SK-N-SH (cell line): Measurements from ENCODE around the gene FCHSD2. TPM values are rescaled to one million over a fixed set of nuclear protein-coding genes. Genes with fewer than 3 reads are reported as not detected.
A peak's percentile ranks its signal among the peaks of the same experiment; 100 is the strongest.

Source experiments
- CTCF ChIA-PET: fragments of 300-600, 350-600 bp; formaldehyde crosslinking; extraction: SDS; loops from one replicate; lab custom pipeline; 2021; lab: Yijun Ruan, JAX
- POLR2A ChIA-PET: fragments of 350-600 bp; sonication (Branson Sonifier 250); formaldehyde crosslinking; extraction: SDS; loops from one replicate; lab custom pipeline; 2020; ENCODE audit warnings: antibody characterized with exemption, inconsistent platforms; lab: Yijun Ruan, JAX
- DNase-seq: peaks from one replicate; pipeline ENCODE4 v3.0.0; 2012
- H2AFZ ChIP-seq: fragments of 200-600 bp; sonication (generic); 2 replicates; pipeline ENCODE4 v1.8.1; 2016; ENCODE audit warnings: antibody characterized with exemption, mild to moderate bottlenecking, low read depth
- H3F3A ChIP-seq: fragments of 200-600 bp; sonication (generic); replicated peaks from 2 replicates; pipeline ENCODE3; 2016; ENCODE audit warnings: antibody characterized with exemption, mild to moderate bottlenecking; ENCODE audit not compliant: insufficient read depth
- H3K27ac ChIP-seq, 2 experiments: fragments of 200-500 bp in 1 of 2; fragments of 200-600 bp in 1 of 2; sonication (Bioruptor generic) in 1 of 2; sonication (generic), shearing (Covaris generic) in 1 of 2; 2 replicates each; pipeline versions ENCODE4 v1.5.1 to v1.6.1; 2014 to 2016; ENCODE audit warnings: low read depth in 2 of 2, inconsistent platforms in 1 of 2, low read length in 1 of 2, mild to moderate bottlenecking in 1 of 2, mixed read lengths in 1 of 2
- H3K27me3 ChIP-seq: fragments of 200-600 bp; sonication (generic), shearing (Covaris generic); 2 replicates; pipeline ENCODE4 v1.6.1; 2016; ENCODE audit warnings: mixed run types; ENCODE audit not compliant: insufficient read depth
- H3K36me3 ChIP-seq, 2 experiments: fragments of 200-500 bp in 1 of 2; fragments of 200-600 bp in 1 of 2; sonication (Bioruptor generic) in 1 of 2; sonication (generic) in 1 of 2; replicated peaks in 1 of 2; 2 replicates each; pipeline versions ENCODE3 to v1.5.1; 2014 to 2016; ENCODE audit warnings: low read length in 1 of 2, mild to moderate bottlenecking in 1 of 2; ENCODE audit not compliant: insufficient read depth in 2 of 2, control insufficient read depth in 1 of 2
- H3K4me1 ChIP-seq, 2 experiments: fragments of 200-500 bp in 1 of 2; fragments of 200-600 bp in 1 of 2; sonication (Bioruptor generic) in 1 of 2; sonication (generic), shearing (Covaris generic) in 1 of 2; 2 replicates each; pipeline versions ENCODE4 v1.5.1 to v1.6.1; 2014 to 2016; ENCODE audit warnings: low read depth in 1 of 2, low read length in 1 of 2, mixed run types in 1 of 2; ENCODE audit not compliant: insufficient read depth in 2 of 2, control insufficient read depth in 1 of 2
- H3K4me2 ChIP-seq: fragments of 200-600 bp; sonication (generic), shearing (Covaris generic); 2 replicates; pipeline ENCODE4 v1.6.1; 2017; ENCODE audit warnings: mixed run types
- H3K4me3 ChIP-seq, 2 experiments: fragments of 200-500 bp in 1 of 2; fragments of 200-600 bp in 1 of 2; sonication (Bioruptor generic) in 1 of 2; sonication (generic), shearing (Covaris generic) in 1 of 2; 2 replicates each; pipeline versions ENCODE4 v1.5.1 to v1.8.1; 2014 to 2016; ENCODE audit warnings: low read depth in 2 of 2, inconsistent platforms in 1 of 2, low read length in 1 of 2, mild to moderate bottlenecking in 1 of 2, mixed read lengths in 1 of 2, moderate library complexity in 1 of 2
- H3K79me2 ChIP-seq: fragments of 200-600 bp; sonication (generic); 2 replicates; pipeline ENCODE4 v1.8.1; 2017; ENCODE audit warnings: mild to moderate bottlenecking; ENCODE audit not compliant: insufficient read depth
- H3K9ac ChIP-seq: fragments of 200-600 bp; sonication (generic); 2 replicates; pipeline ENCODE4 v1.6.1; 2017; ENCODE audit warnings: mixed run types
- H3K9me2 ChIP-seq: fragments of 200-600 bp; sonication (generic); 2 replicates; pipeline ENCODE4 v1.6.1; 2017; ENCODE audit warnings: mixed run types
- H3K9me3 ChIP-seq: fragments of 200-600 bp; sonication (generic); 2 replicates; pipeline ENCODE4 v1.6.1; 2017; ENCODE audit warnings: mixed run types, mild to moderate bottlenecking, moderate library complexity
- H4K20me1 ChIP-seq: fragments of 200-600 bp; sonication (generic); 2 replicates; pipeline ENCODE4 v1.6.1; 2017; ENCODE audit warnings: mild to moderate bottlenecking, mixed run types; ENCODE audit not compliant: insufficient read depth
- CHD2 ChIP-seq: fragments of 150-350 bp; IDR thresholded peaks from 2 replicates; pipeline ENCODE4 v1.6.1; 2018; ENCODE audit warnings: low read length; ENCODE audit not compliant: partially characterized antibody
- FOSL2 ChIP-seq: IDR thresholded peaks from 2 replicates; pipeline ENCODE4 v1.4.0; 2012; ENCODE audit warnings: low read depth, mild to moderate bottlenecking, moderate library complexity, borderline replicate concordance
- FOXM1 ChIP-seq: IDR thresholded peaks from 2 replicates; pipeline ENCODE4 v1.4.0; 2012; ENCODE audit warnings: low read depth, mild to moderate bottlenecking
- GABPA ChIP-seq: IDR thresholded peaks from 2 replicates; pipeline ENCODE4 v1.4.0; 2012; ENCODE audit warnings: low read depth, mild to moderate bottlenecking
- IRF3 ChIP-seq: fragments of 150-350 bp; IDR thresholded peaks from 2 replicates; pipeline ENCODE4 v1.6.1; 2016; ENCODE audit warnings: mild to moderate bottlenecking, low read depth, low read length
- MAX ChIP-seq: IDR thresholded peaks from 2 replicates; pipeline ENCODE4 v1.4.0; 2012; ENCODE audit warnings: low read depth
- MXI1 ChIP-seq: IDR thresholded peaks from 2 replicates; pipeline ENCODE4 v1.6.1; 2012; ENCODE audit warnings: mild to moderate bottlenecking, low read depth, low read length, improper control_type of control experiment
- NFIC ChIP-seq: IDR thresholded peaks from 2 replicates; pipeline ENCODE4 v1.4.0; 2012; ENCODE audit warnings: borderline replicate concordance
- NRF1 ChIP-seq: IDR thresholded peaks from 2 replicates; pipeline ENCODE4 v1.6.1; 2012; ENCODE audit warnings: low read depth, mild to moderate bottlenecking, low read length
- PBX3 ChIP-seq: IDR thresholded peaks from 2 replicates; pipeline ENCODE4; 2012
- POLR2AphosphoS5 ChIP-seq: IDR thresholded peaks from 2 replicates; pipeline ENCODE4 v1.6.1; 2012; ENCODE audit warnings: low read depth, low read length
- REST ChIP-seq: IDR thresholded peaks from 2 replicates; pipeline ENCODE4 v1.6.1; 2012; ENCODE audit warnings: mild to moderate bottlenecking, low read depth, low read length, moderate library complexity
- SMC3 ChIP-seq: IDR thresholded peaks from 2 replicates; pipeline ENCODE4 v1.6.1; 2012; ENCODE audit warnings: low read depth, low read length, improper control_type of control experiment
- TAF1 ChIP-seq: IDR thresholded peaks from 2 replicates; pipeline ENCODE4 v1.6.1; 2012; ENCODE audit warnings: low read depth, mild to moderate bottlenecking, low read length, moderate library complexity, borderline replicate concordance
- YY1 ChIP-seq: IDR thresholded peaks from 2 replicates; pipeline ENCODE4 v1.4.0; 2012; ENCODE audit warnings: low read depth, mild to moderate bottlenecking
- WGBS: methylation state at CpG from one replicate; pipeline ENCODE4 v1.1.6; 2017; ENCODE audit warnings: low lambda C conversion rate; 5-methylcytosine and 5-hydroxymethylcytosine counted together
- polyA plus RNA-seq, 3 experiments: library from polyadenylated mRNA; depleted of rRNA; stranded (reverse); fragments of >200 nt; gene quantifications; 2 replicates each; pipeline ENCODE4 v1.2.3, GENCODE V29; 2012

The FCHSD2 gene
- polyA plus RNA-seq, 1 of the 3 experiments (the other 2 are of a cell fraction): 10.4 TPM

- TF ChIP-seq MAX (no peak; the same call in 1 of the 2 replicates), NRF1 (no peak), GABPA (no peak), MXI1 (peak; percentile 52), POLR2AphosphoS5 (no peak), IRF3 (no peak), FOXM1 (no peak), FOSL2 (no peak), PBX3 (no peak; the same call in none of the 2 replicates)
Measured at GRCh38 chr11:72814286-72815109, 327.6 kb downstream of the FCHSD2 start, which contains the start of gene ATG16L2 (continued).

- peak overlapping the region; percentile 97 for H3K4me2 ChIP-seq
- POLR2A ChIA-PET: interaction anchor here (1.0 to 1.4 kb wide), 2 partner anchors 20 to 88 kb away, joined by 5 read pairs; partner anchors contain the start of gene STARD10
- peak overlapping the region; percentile 97 for H3K9ac ChIP-seq
- peak overlapping the region; percentile 89 for H2AFZ ChIP-seq
- TF ChIP-seq SMC3: no peak; the same call in 1 of the 2 replicates
- peak; percentile 67 for TF ChIP-seq TAF1
- TF ChIP-seq REST: no peak
- peak; percentile 63 for TF ChIP-seq MXI1
- no peak for TF ChIP-seq YY1
- no peak for TF ChIP-seq FOXM1
- TF ChIP-seq NFIC: no peak
- peak; percentile 96 for TF ChIP-seq MAX
- TF ChIP-seq POLR2AphosphoS5: peak; percentile 77
- TF ChIP-seq CHD2: no peak
- TF ChIP-seq, all 33 proteins: peak for 4
- H3K79me2 ChIP-seq: peaks cover 25% of the 10 kb centered on the region; the same call in 1 of the 2 replicates
- H3K4me3 ChIP-seq: peak overlapping the region; percentile 83 to 92
- H4K20me1 ChIP-seq: no peaks in the 10 kb centered on the region
- 0% methylated on average over 22 of the region's 47 CpGs for WGBS
- H3K27ac ChIP-seq: peak overlapping the region; percentile 91 to 96
- H3K4me1 ChIP-seq: peaks cover 8 to 33% of the 10 kb centered on the region in 2 experiments; a peak in 2 of 4 replicates
- no peaks in the 10 kb centered on the region for H3K9me2 ChIP-seq
- H3K36me3 ChIP-seq: no peaks in the 10 kb centered on the region
- DNase-seq: peak; percentile 91
- CTCF ChIA-PET: interaction anchor here (0.8 to 5.4 kb wide), 13 partner anchors 9 to 486 kb away, joined by 3 to 33 read pairs (median 5); partner anchors contain the start of gene STARD10
- H3K9me3 ChIP-seq: no peaks in the 10 kb centered on the region
- H3K27me3 ChIP-seq: no peaks in the 10 kb centered on the region
- H3F3A ChIP-seq: no peaks in the 10 kb centered on the region
Measured at GRCh38 chr11:72813740-72814285, 328.3 kb downstream of the FCHSD2 start.
